DMS53 (cell line): Measurements from ENCODE around the gene SLC25A45.
A peak's percentile ranks its signal among the peaks of the same experiment; 100 is the strongest.
"Not testable (repeated sequence)": the region's sequence is repeated elsewhere in the genome, so short reads cannot be mapped to it uniquely, and the experiment has no call there.

Experiments
- DNase-seq: peaks from one replicate; lab custom pipeline; 2025; lab: John Stamatoyannopoulos, UW

The SLC25A45 gene

GRCh38 chr11:65362966-65363365 is 19.5 kb downstream of the SLC25A45 start:
- DNase-seq, result no peak

GRCh38 chr11:65362320-65362931 is 20.0 kb downstream of the SLC25A45 start:
- DNase-seq, result no peak

DNA sequence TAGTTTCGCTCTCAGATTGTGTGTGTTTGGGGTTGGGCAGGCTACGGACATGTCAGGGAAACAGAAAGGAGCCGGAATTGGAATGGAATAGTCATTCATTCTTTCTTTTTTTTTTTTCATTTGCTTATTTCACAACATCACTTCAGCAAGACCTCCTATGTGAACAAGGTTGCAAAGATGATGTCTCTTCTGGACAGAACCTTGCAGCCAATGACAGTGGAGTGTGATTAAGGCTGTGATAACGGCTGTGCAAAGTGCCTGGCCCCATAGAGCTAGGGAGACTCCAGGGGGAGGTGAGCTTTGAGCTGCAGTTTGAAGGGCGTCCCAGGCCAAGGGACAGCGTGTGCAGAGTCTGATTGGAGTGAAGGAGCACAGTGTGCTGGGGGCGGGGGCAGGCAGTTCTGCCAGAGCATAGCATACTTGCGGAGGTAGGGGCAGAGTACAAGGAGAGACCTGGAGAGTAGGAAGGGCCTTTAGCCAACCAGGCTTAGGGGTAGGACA is 24.5 kb downstream of the SLC25A45 start:
- no peak for DNase-seq

DNA sequence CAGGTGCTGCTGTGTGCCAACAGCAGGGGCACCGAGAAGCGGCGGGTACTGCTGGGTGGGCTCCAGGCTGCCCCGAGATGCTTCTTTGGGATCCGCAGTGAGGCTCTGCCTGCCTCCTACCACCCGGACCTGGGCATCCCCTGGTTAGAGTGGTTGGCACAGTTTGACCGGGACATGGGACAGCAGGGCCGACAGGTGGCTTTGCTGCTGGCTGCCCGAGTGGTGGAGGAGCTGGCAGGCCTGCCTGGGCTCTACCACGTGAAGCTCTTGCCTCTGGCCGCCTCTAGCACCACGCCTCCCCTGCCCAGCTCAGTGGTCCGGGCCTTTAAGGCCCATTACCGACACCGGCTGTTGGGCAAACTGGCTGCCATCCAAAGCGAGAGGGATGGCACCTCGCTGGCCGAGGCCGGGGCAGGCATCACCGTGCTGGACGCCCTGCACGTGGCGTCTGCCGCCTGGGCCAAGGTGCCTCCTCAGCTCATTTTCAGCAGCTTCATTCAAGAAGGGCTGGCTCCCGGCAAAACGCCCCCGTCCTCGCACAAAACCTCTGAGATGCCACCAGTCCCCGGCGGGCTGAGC is 26.0 kb downstream of the SLC25A45 start:
- no peak for DNase-seq

GRCh38 chr11:65355776-65356393 is 26.6 kb downstream of the SLC25A45 start:
- no peak for DNase-seq

DNA sequence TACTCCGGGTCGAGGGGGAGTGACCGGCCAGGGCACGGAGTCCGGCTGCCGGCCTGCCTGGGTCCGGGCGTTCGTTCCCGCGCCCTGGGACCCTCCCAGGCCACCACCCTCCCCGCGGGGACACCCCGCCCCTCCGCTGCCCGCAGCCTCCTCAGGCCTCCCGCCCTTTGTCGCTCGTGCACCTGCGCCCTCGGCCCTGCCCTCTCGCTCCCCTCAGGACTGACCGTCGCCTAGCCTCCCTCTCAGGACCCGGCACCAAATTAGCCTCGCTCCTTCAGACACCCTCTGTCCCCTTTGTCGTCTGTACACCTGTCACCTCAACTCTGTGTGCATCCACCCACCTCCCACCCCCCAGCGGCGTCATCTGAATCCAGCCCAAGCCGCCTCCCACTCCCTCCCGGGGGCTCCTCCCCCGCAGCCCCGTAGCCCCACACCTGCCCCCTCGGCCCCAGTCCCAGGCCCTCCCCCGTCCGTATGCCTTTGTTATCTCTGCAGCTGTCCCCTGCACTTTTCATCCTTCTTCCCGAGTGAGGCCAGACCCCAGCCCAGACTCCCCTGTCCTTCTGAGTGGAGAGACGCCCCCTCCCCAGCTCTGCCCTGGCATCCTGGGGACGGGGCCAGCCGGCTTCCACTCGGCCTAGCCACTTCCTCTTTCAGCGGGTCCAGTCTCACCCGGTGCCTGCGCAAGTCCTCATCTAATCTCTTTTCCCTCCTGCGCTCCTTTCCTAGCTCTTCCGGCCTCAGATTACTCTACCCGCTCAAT is 27.3 kb downstream of the SLC25A45 start:
- peak; percentile 80 for DNase-seq

DNA sequence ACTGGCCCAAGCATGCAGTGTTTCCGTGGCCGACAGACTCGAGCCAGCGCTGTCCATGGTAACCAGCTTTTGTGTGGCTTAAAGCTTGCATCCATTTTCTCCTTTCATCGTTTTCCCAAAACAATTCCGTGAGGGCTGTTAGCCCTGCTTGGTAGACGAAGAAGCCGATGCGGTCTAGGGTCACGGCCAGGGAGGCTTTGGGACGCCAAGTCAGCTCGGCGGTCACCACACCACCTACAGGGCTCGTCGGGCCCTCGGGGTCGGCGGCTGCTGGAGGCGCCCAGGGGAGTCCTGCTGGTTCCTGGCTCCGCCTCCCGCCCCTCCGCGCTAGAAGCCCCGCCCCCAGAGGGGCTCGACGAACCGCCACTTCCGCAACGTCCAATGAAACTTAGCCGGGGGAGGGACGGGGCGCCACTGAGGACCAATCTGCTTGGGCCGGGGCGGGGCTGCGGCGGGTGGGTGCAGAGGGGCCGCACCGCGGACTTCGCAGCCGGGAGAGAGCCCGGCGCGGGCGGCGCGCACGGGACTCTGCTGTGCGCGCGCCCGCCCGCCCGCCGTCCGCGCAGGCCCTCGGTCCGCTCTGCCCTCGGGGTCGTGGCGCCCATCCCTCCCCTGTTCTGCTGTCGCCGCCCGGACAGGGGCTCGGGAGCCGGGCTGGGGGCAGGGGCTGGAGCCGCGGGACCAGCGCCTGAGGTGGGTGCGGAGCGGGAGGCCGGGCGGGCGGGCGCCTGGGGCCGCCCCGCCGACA is 28.0 kb downstream of the SLC25A45 start, which contains the start of gene TIGD3:
TIGD3 (plus strand) TSS at position 487 of the 748 bp plus-strand sequence. CDS start 1,058 bp downstream, outside the sequence.
- DNase-seq, result peak; percentile 98

- peak; percentile 74 for DNase-seq
Observed at GRCh38 chr11:65353900-65354264, 28.6 kb downstream of the SLC25A45 start.

DNA sequence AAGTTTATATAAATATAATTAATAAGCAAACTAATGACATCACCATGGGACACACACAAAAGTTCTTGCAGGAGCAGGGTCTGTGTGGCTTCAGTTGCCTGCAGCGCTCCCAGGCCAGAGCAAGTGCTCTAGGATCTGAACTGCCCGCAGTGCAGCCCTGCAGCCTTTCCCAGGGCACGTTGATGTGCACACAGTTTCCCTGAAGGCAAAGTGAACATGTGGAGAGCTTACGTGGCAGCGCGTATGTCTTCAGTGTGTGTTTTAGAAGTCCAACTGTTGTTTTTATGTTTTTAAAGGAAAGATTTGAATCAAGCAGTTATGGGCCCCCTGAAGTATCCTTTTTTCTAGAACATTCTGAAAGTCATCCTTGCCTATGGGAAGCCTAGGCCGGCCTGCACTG is 29.1 kb downstream of the SLC25A45 start:
- no peak for DNase-seq

GRCh38 chr11:65352783-65353182 is 29.7 kb downstream of the SLC25A45 start:
- peak; percentile 48 for DNase-seq

DNA sequence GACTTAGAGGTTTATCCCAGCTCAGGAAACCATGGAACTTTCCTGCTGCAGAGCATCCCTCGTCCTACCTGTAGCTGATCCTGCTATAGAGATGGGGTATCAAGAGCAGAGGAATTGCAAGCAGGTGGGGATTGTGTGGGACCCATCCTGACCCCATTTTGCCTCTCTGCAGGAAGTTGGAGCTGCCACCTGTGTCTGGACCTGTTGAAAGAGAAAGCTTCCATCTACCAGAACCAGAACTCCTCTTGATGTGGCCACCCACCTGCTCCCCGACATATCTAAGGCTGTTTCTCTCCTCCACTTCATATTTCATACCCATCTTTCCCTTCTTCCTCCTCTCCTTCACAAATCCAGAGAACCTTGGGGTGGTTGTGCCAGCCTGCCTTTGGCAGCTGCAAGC is 30.9 kb downstream of the SLC25A45 start:
- no peak for DNase-seq

DNA sequence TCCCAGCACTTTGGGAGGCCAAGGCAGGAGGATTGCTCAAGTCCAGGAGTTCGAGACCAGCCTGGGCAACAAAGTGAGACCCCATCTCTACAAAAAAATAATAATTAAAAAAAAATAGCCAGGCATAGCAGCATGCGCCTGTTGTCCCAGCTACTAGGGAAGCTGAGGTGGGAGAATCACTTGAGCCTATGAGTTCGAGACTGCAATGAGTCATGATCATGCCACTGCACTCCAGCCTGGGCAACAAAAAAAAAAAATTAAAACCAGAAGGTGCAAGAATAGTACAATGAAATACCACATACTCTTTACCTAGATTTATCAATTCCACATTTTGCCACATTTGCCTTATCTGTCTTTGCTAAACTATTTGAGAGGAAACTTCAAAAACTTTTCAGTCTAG is 40.6 kb downstream of the SLC25A45 start:
- no peak for DNase-seq

DNA sequence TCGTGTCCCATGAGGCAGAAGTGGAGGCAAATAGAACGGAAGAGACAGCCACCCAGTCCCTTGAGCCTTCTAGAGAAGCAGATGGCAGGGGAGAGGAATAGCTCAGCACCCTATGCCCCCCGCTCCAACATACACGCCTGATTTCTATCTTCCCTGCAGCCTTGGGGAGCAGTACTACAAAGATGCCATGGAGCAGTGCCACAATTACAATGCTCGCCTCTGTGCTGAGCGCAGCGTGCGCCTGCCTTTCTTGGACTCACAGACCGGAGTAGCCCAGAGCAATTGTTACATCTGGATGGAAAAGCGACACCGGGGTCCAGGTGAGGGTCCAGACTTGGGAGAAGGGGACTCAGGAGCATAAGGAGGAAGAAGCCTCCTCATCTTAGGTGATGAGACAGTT is 42.2 kb downstream of the SLC25A45 start:
- no peak for DNase-seq

- no peak for DNase-seq
Observed at GRCh38 chr11:65338676-65339075, 43.8 kb downstream of the SLC25A45 start.

- DNase-seq, result no peak
Observed at GRCh38 chr11:65334696-65335295, 47.6 kb downstream of the SLC25A45 start.

DNA sequence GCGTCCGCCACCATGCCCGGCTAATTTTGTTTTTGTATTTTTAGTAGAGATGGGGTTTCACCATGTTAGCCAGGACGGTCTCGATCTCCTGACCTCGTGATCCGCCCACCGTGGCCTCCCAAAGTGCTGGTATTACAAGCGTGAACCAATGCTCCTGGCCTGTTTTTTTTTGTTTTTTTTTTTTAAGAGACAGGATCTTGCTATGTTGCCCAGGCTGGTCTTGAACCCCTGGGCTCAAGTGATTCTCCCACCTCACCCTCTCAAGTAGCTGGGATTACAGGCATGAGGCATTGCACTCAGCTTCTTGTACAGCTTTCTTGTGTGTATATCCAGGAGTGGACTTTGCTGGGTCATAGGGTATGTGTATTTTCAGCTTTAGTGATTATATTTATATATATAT is 49.9 kb downstream of the SLC25A45 start:
- DNase-seq, result not testable (repeated sequence)

DNA sequence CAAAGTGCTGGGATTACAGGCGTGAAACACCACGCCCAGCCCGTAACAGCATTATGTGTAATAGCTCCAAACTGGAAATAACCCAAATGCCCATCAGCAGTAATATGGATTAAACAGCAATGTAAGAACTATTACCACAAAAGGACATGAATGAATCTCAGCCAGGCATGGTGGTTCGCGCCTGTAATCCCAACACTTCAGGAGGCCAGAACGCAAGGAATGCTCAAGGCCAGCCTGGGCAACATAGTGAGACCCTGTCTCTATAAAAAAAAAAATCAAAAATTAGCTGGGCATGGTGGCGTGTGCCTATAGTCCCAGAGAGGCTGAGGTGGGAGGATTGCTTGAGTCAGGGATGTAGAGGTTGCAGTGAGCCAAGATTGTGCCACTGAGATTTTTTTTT is 51.9 kb downstream of the SLC25A45 start:
- no peak for DNase-seq

DNA sequence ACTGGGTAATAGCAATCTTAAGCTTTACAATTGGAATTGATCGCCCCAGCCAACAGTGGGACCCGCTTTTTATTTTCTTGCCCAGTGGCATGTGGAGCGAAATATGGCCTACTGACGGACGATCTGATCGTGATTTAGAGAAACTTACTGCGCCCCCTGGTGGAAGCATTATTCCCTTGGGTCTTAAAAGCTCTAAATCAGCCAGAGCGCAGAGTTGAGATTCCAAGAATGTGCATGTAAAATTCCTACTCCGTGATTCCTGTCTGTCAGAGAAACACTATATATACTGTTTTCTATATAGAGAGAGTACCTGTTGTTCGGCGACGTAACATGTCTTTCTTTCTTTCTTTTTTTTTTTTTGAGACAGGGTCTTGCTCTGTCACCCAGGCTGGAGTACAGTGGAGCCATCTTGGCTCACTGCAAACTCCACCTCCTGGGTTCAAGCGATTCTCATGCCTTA is 52.5 kb downstream of the SLC25A45 start:
- DNase-seq, result peak; percentile 96

GRCh38 chr11:65329478-65329877 is 53.0 kb downstream of the SLC25A45 start:
- no peak for DNase-seq

DNA sequence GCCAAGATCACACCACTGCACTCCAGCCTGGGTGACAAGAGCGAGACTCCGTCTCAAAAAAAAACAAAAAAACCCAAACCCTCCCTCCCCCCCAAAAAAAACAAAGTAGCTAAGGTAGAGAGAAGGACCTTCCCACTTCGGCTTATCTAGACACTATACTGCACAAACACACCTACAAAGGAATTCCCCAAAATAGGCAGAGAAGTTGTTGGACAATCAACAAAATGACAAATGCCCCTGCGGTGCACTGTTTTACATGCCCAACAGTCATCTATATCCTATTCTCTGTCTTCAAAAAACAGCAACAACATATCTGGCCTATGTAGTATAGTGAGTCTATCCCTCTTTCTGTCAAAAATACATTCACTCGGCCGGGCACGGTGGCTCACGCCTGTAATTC is 55.4 kb downstream of the SLC25A45 start:
- DNase-seq, result no peak

DNA sequence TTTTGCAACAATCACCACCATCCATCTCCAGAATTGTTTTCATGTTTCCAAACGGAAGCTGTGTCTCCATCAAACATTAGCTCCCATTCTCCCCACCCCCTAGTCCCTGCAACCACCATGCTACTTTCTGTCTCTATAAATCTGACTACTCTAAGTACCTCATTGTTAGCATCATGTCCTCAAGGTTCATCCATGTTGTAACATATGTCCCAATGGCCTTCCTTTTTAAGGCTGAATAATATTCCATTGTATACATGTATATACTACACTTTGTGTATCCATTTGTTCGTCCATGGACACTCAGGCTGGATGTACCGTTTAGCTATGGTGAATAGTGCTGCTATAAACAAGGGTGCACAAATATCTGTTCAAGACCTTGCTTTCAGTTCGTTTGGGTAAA is 57.0 kb downstream of the SLC25A45 start:
- DNase-seq, result no peak
